ENCODE measurements around the gene FBXL5. TPM values are rescaled to one million over a fixed set of nuclear protein-coding genes. Genes with fewer than 3 reads are reported as not detected.

The FBXL5 gene
- total RNA-seq, 1 donor from 2014 or later = 31.2 TPM

Other genes with a start within 250 kb of the FBXL5 start
- not detected in 2 replicates for gene C1QTNF7, start 227.3 kb downstream of the FBXL5 start, total RNA-seq
- not detected in 2 replicates for gene CC2D2A, start 185.5 kb downstream of the FBXL5 start, total RNA-seq
- 6.0 and 9.9 TPM in 2 replicates for gene FAM200B, start 26.5 kb upstream of the FBXL5 start, total RNA-seq
- gene BST1, start 47.7 kb upstream of the FBXL5 start, total RNA-seq = 0.12 and 0.72 TPM in 2 replicates
- 89.6 and 103 TPM in 2 replicates for gene CD38, start 123.0 kb upstream of the FBXL5 start, total RNA-seq